Panc1 (cell line): ENCODE results near the gene SCART1. TPM values are rescaled to one million over a fixed set of nuclear protein-coding genes. Genes with fewer than 3 reads are reported as not detected.

Source experiments
- total RNA-seq: library from RNA; stranded (reverse); gene quantifications from one replicate; pipeline ENCODE4 v1.2.1, GENCODE V29; 2021; ENCODE audit not compliant: unreplicated experiment

Gene SCART1
- total RNA-seq, 1 experiment from 2014 or later: 0.57 TPM

Other genes starting within 250 kb of the SCART1 start
- not detected for gene UTF1, start 223.7 kb upstream of the SCART1 start, total RNA-seq
- gene VENTX, start 216.1 kb upstream of the SCART1 start, total RNA-seq: not detected
- gene ADAM8, start 177.1 kb upstream of the SCART1 start, total RNA-seq: 3.7 TPM
- 93.7 TPM for gene TUBGCP2, start 145.1 kb upstream of the SCART1 start, total RNA-seq
- 93.8 TPM for gene ZNF511, start 145.0 kb upstream of the SCART1 start, total RNA-seq
- gene CALY, start 117.0 kb upstream of the SCART1 start, total RNA-seq: 1.9 TPM
- 0.21 TPM for gene PRAP1, start 106.6 kb upstream of the SCART1 start, total RNA-seq
- gene FUOM, start 95.9 kb upstream of the SCART1 start, total RNA-seq: 39.6 TPM
- 165 TPM for gene ECHS1, start 80.6 kb upstream of the SCART1 start, total RNA-seq
- gene PAOX, start 74.7 kb upstream of the SCART1 start, total RNA-seq: 9.3 TPM
- gene MTG1, start 59.8 kb upstream of the SCART1 start, total RNA-seq: 96.4 TPM
- gene SPRN, start 29.3 kb upstream of the SCART1 start, total RNA-seq: 0.64 TPM
- gene CYP2E1, start 73.4 kb downstream of the SCART1 start, total RNA-seq: 1.1 TPM
- gene SYCE1, start 111.6 kb downstream of the SCART1 start, total RNA-seq: not detected
- gene FRG2B, start 172.8 kb downstream of the SCART1 start, total RNA-seq: not detected